Stimulated activated naive CD4-positive, alpha-beta T cell (primary cell): Measurements from ENCODE around the gene KRT36.

Source experiments
- DNase-seq, 6 experiments: peaks; one replicate each; lab custom pipeline; 2025; lab: John Stamatoyannopoulos, UW

KRT36 gene

GRCh38 chr17:41500131-41500911 is 10.6 kb upstream of the KRT36 start:
- no peak for DNase-seq

GRCh38 chr17:41499714-41500113 is 10.0 kb upstream of the KRT36 start:
- no peak for DNase-seq

DNA sequence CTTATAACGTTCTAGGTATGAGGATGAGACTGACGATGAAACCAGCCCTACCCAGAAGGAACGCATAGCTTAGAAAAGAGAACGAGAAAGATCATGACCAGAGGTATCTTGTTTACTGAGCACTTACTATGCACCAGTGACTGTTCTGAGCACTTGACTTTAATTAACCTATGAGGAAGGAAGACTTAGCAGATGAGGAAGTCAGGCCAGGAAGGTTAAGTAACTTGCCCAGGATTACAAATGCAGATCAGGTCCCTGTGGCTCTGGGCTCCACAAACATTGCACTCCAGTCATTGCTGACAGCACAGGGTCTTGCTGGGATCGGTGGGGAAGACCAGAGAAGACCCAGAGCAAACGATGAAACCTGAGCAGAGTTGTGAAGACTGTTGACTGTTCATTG is 8.6 kb upstream of the KRT36 start:
- DNase-seq: no peak

DNA sequence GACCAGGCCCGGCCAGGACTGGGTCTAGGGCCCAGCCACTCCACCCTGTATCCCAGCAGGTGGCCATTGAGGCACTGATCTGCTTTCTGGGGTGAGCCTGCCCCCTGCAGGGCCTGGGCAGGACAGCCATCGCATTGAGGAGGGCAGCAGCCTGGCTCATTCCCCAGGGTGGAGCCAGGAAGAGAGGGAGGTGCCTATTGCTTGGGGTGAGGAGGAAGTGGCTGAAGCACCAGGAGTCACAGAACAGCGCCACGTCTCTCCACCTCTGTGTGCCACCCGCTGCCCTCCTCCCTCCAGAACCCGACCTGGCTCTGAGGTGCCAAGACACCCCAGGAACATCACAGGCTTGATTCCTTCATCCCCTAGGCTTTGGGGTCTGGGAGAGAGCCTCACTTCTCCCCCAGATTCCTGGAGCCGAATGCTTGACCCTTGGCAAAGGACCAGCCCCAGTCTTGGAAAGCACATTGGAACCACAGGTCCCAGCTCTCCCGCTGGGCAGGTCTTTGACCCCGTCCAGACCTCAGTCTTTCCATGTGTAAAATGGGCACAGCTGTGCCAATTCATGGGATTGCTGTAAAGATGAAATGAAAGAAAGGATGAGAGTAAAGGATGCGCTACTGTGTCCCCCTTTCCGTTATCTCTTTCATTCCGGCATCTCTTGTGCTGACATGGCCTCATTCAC is 7.2 kb upstream of the KRT36 start:
- DNase-seq: peak; percentile 4 to 39 (median 19)

DNA sequence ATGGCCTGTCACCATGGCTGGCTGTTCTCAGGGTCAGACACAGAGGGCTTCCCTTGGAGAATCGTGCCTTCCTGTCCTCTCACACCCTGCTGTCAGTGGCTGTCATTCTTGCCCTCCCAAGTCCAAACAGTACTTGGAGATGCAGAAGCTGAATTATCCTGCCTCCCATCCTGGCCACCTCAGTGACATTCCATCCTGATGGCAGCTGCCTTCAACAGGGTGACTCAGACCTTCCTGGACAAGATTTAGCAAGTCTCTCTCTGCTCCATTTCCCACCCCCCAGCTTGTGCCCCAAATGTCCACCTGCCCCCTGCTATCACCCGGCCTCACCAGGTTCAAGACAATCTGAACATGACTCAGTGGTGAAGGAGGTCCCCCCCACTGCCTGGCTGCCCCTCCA is 4.8 kb upstream of the KRT36 start:
- no peak for DNase-seq

- DNase-seq: no peak
Observed at GRCh38 chr17:41492771-41493170, 3.1 kb upstream of the KRT36 start.

GRCh38 chr17:41492351-41492750 is 2.6 kb upstream of the KRT36 start:
- no peak for DNase-seq

- no peak for DNase-seq
Observed at GRCh38 chr17:41491476-41491875, 1.8 kb upstream of the KRT36 start.

DNA sequence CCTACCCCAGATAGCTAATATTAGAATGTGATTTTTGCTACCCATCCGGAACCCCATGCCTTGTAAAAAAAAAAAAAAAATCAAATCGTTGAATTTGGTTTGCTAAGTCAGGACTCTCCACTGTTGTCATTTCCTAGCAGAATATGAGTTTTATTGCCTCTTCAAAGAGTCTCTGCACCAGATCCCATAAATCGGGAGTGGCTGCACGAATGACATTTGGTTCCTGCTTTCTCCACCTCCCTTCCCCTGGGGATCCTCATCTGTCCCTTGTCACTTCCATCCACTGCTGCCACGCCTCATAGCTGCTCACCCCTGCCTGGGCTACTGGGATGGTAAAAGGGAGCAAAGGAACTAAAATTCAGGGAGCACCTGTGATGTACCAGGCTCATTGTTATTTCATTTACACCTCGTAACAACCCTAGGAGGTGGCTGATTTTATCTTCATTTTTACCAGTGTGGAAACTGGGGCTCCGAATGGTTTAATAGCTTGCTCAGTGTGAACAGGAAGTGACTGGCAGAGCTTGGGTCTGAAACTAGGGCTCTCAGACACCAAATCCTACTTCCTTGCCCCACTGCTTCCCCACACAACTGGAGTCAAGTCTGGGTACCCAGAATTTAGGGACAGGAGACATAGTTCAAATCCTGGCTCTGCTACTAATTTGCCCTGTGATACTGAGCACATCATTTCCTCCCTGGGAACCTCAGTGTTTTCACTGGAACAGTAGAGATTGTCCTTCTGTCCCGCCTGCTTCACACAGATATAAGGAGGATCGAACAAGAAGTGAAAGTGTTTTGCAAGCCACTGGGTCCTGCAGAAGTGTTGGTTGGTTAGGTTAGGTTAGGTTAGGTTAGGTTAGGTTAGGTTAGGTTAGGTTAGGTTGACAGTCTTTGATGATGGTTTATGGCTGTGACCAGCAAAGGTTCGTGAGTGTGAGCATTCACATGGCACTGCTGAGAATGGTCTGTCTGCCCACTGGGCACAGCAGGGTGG is 585 bp upstream of the KRT36 start:
- DNase-seq: no peak

DNA sequence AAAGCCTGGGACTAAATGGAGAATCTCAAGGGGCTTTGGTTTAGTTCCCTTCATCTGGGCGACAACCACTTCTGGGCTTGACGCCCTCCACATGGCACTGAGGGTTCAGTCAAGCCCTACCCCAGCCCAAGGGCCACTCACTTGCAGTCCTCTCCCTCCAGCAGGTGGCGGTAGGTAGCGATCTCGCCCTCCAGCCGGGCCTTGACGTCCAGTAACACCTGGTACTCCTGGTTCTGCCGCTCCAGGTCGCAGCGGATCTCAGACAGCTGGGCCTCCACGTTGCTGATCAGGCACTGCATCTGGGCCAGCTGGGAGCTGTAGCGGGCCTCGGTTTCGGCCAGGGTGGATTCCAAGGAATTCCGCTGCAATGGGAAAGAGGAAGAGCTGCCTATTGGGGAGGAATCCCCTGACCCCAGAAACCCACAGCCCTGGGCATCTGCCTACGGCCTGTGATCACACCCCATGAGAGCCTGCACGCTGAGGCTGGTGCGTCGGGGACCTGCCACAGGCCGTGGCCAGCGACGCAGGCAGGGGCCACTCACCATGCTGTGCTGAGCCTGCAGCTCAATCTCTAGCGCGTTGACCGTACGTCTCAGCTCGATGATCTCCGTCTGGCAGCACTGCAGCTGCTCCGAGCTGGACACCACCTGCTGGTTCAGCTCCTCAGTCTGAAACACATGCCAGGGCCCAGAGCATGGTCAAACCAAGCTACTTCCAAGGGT is 2.7 kb downstream of the KRT36 start:
- DNase-seq: no peak

DNA sequence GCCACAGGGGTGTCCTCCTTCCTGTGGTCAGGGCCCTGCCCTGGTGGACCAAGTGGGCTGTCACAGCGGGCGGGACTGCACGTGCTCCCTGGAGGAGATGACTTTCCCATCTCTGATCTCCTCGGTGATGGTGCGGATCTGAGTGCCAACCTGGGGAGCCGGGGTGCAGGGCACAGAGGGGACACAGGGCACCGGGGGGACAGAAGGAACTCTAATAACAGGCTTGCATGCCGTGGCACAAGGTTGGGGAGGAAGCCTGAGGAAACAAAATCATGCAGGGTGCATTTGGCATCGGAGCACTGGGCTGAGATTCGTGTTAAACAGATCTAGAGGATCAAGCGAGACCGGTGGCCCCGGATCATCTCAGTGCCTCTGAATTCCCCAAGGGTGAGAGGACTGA is 3.4 kb downstream of the KRT36 start:
- no peak for DNase-seq

GRCh38 chr17:41484920-41485904 is 4.5 kb downstream of the KRT36 start:
- no peak for DNase-seq

DNA sequence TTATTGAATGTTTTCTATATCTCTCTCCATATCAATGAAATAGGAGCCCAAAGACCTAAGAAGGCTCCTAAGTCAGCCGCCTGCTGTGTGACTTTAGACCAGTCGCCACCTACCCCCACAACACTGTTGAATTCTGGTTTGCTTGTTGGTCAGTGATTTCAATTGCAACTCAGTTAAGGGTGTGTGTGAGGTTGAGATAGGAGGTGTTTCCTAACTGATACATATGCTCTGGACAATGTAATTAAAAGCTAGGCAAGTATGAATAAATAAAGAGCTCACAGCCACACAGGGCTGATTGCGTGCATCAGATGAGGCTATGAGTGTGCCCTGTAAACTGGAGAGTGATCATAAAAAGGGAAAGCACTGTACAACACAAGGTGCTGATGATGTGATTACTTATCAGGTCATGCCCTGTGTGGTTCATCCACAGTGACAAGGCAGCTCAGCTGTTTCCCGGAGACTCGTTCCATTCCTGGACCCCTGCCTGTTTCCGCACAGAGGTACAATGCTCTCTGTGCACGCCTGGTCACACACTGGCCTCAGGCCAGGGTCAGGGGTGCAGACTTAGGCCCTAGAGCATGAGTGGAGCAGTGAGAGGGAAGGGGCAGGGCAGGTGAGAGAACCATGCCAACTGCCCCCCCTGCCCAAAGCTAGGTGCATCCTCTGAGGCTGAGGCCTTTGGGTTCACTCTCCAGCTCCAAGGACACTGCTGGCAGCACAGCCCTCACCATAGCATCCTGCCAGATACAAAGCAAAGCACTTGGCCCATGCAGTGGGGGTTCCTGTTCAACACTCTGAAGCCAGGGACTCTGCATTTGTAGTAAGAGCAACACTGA is 5.5 kb downstream of the KRT36 start:
- DNase-seq: no peak

- DNase-seq: no peak
Observed at GRCh38 chr17:41483531-41483930, 6.2 kb downstream of the KRT36 start.

- no peak for DNase-seq
Observed at GRCh38 chr17:41481036-41481435, 8.7 kb downstream of the KRT36 start, which contains the start of gene KRT35. Gene KRT35, minus strand, starts transcription at chr17:41481151. Its CDS starts 54 bp downstream, at chr17:41481097.

- DNase-seq: no peak
Observed at GRCh38 chr17:41480581-41480980, 9.1 kb downstream of the KRT36 start.

DNA sequence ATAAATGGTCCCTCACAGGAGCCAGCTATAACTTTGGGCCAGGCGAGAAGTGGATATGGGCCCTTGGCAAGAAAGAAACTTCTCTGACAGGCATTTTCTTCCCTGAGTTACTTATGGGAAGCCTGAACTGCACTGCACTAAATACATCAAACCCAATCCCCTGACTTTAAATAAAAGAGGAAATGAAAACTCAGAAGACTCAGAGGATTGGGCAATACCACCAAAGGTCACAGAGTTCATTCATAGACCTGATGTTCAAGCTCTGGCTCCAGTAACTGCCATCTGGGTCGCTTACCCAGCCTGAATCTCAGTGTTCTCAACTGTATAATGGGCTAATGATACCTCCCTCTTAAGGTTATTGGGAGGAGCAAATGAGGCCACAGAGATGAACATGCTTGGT is 9.6 kb downstream of the KRT36 start:
- no peak for DNase-seq

DNA sequence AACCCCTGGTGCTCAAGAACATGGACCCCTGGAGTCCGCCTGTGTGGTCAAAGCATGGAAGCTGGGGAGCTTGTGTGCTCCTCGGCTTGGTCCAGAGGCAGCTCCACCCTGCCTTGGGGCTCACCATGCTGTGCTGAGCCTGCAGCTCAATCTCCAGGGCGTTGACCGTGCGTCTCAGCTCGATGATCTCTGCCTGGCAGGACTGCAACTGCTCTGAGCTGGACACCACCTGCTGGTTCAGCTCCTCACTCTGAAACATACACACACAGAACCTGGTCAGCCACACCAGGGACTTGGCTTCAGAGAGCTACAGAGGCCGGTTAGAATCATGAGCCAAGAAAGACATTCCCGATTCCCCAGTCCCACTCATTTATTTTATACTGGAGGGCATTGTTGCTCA is 11.5 kb downstream of the KRT36 start:
- DNase-seq: no peak
